Lower leg skin (tissue), 3 donors: Measurements from ENCODE around the gene RIOK3.

Experiments
- POLR2A ChIP-seq, 2 donors: fragments of 450-650 bp; IDR thresholded peaks; one replicate each; pipeline ENCODE4 v1.6.1; 2016 to 2017; ENCODE audit warnings: antibody characterized with exemption in 2 of 2, mild to moderate bottlenecking in 1 of 2, moderate library complexity in 1 of 2
- TF ChIP-seq, protein P1 (sequence below), 3 donors: fragments of 450-650 bp; IDR thresholded peaks; one replicate each; pipeline ENCODE4 v1.5.1; 2016; ENCODE audit warnings: antibody characterized with exemption in 3 of 3, mild to moderate bottlenecking in 3 of 3, moderate library complexity in 2 of 3

DNA sequence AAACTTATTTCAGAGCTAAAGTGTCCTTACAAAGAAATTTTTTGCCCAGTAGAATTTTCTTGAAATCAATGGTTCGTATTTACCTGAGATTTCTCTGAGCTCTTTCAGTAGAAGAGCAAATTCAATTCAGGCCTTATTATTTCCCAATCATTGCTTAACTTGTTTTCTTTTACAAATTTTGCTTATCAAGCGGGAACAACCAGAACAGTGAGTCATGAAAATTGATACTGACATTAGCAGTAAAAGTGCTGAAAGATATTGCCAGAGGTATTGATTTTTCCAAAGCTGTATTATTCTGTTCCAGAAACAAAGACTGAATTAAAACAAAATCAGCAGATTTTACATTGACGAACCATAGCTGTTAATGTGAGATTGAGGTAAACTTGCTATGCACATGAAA, 10.1 kb upstream of the RIOK3 start:
- TF ChIP-seq, protein P1, sequence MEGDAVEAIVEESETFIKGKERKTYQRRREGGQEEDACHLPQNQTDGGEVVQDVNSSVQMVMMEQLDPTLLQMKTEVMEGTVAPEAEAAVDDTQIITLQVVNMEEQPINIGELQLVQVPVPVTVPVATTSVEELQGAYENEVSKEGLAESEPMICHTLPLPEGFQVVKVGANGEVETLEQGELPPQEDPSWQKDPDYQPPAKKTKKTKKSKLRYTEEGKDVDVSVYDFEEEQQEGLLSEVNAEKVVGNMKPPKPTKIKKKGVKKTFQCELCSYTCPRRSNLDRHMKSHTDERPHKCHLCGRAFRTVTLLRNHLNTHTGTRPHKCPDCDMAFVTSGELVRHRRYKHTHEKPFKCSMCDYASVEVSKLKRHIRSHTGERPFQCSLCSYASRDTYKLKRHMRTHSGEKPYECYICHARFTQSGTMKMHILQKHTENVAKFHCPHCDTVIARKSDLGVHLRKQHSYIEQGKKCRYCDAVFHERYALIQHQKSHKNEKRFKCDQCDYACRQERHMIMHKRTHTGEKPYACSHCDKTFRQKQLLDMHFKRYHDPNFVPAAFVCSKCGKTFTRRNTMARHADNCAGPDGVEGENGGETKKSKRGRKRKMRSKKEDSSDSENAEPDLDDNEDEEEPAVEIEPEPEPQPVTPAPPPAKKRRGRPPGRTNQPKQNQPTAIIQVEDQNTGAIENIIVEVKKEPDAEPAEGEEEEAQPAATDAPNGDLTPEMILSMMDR (IDR thresholded peaks at IDR 0.05), result no peak
- TF ChIP-seq POLR2A (IDR thresholded peaks at IDR 0.05), result no peak
